Stimulated activated CD8-positive, alpha-beta memory T cell treated with anti-CD3 and anti-CD28 coated beads, Interleukin-15, amount 100 ng/mL, for 24 hours (primary cell): Measurements from ENCODE around the gene FRMD3.

ENCODE experiments used
- DNase-seq: peaks from one replicate; pipeline ENCODE4 v3.0.0-alpha.2; 2020; ENCODE audit warnings: low read depth

FRMD3 gene

DNA sequence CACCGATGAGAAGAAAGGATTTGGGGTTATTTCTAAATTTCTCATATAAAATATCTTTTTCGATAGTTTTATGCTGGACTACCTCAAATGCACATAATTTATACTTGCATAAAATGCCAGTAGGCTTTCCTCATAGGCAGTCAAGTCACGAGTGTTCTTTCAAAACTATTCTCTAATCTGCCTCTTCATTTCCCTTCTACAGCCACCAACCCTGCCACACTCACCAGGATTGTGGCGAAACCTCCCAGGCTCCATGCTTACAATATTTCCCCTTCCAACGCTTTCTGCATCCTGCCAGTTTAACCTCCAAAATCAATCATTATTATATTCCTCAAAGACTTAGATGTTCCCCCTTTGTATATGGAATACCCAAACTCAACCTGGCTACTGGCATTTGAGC lies 65.4 kb downstream of the FRMD3 start:
- DNase-seq: no peak

DNA sequence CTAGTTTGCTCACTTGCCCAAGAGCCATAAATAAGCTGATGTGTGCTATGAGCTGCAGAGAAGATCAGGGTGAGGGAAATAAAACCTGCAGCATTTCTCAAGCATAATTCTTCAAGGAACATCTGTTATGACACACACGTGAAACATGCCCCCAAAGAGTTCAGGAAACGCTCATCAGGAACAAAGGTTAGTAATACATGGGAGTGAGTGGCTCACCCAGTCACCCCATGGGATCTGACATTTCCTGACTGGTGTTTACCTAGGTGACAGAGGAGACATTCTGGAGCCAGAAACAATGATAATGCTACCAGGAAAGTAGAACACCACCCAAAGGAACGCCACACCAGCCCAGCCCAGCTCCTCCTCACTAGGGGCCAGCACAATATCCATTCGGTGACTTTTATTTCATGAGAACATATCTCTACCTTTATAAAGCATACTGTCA lies 66.0 kb downstream of the FRMD3 start:
- DNase-seq: no peak

DNA sequence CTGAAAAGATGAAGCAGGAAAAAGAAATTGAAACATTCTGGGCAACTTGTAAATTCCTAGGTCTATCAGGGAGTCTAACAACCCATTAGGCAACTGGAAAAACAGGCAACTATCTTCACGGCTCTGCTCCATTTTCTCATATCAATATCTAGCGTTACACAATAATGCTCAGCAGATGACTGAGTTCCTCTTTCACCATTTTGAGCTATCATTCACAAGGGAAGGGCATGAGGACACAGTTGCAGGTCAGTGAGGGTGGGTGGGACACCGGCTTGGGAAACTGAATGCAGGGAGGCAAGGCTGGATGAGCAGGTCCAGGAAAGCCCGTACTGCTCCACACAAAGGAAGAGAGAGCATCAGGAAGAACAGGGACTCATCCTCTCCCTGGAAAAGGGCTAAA lies 67.0 kb downstream of the FRMD3 start:
- no peak for DNase-seq

DNA sequence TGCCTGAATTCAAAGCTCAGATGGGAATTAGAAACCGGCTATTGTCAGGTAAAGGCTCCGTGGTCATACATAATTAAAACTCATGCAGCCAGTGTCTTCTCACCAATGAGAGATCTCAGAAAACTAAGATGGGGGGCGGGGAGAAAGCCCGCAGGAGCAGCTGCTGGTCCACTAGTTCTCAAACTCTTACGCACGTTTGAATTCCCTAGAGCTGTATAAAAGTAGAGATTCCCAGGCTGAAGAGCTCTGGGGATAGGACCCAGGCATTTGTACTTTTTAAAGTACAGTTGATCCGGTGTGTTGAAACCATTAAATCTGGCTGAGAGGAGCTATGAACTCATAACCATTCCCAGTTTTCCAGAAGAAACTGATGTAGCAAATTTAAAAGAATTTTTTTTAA lies 68.5 kb downstream of the FRMD3 start:
- no peak for DNase-seq

DNA sequence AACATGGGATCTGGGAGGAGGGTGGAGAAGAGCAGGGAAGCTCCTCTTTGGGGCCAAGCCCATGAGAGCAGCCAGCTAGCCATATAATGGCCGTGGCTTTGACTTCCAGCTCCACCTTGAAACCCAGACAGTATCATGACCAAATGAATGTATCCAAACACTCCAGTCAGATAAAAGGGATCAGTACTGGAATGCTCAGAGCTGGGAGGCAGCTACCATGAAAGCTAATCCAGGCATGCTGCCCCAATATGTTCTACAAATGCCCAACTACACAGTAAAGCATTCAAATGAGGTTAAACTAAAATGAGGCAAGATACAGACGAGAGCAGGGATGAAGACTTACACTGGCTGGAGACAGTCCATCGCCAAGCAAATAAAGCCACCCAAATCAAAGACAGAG lies 69.4 kb downstream of the FRMD3 start:
- no peak for DNase-seq

DNA sequence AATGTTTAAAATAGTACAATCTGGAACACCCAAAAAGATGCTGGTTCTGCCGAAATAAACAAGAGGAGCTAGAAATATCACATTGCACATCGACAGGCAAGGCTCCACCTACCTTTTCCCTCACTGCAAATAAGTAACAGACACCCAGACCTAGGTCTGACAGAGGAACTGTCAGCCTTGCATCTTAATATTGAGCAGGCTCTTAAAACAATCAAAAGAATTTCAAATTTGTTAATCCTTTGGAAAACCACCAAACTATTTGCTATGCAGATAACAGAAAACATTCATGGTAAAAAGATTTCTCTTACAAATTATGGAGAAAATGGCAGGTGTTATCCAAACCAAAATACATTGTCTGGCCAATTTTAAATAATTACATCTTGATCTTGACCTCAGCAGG lies 71.3 kb downstream of the FRMD3 start:
- DNase-seq: no peak

DNA sequence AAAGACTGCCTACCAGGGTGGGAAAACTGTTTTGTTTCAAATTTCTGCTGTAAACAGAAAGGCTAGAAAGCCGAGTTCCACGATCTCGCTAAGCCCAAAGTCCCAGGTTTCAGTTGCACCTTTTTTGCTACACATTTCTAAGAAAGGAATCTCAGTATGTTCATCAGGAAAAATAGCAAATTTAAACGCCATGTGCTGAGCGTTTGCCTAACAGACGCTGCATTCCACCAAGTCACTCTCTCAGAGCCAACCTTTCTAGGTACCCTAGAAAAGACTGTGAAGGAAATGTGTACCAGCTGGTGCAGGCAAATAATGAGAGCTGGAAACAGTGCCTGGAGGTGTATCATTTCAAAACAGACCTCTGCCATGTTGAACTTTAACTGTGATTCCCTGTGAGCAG lies 71.8 kb downstream of the FRMD3 start:
- no peak for DNase-seq

DNA sequence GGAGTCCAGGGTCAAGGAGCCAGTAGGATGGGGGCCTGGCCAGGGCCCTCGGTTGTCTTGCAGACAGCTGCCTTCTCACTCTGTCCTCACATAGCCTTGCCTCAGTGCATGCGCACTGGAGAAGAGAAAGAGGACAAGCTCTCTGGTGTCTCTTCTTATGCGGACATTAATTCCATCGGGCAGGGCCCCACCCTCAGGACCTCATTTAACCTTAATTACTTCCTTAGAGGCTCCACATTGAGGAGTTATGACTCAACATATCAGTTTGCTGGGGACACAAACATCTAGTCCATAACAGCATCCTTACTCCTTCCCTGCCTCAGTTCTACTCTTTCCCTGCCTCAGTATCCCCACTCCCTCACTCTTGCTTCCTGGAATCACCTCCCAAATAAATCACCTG lies 78.4 kb downstream of the FRMD3 start:
- DNase-seq: no peak

DNA sequence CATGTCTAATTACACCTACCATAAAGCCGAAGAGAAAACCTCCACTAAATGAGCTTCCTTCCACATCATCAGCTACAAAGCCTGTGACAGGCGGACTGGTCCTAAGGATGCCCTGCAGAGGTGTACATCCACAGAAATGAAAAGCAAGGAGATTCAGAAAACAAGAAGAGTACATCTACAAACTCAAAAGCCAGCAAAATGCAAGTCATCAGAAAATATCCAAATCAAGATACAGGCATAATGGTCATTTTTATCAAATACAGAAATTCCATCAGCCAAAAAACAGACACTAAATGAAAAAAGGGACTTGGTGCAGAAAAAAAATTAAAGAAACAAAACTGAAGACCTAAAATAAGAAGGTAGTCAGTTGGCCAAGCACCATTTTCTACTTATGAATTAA lies 79.7 kb downstream of the FRMD3 start:
- no peak for DNase-seq

DNA sequence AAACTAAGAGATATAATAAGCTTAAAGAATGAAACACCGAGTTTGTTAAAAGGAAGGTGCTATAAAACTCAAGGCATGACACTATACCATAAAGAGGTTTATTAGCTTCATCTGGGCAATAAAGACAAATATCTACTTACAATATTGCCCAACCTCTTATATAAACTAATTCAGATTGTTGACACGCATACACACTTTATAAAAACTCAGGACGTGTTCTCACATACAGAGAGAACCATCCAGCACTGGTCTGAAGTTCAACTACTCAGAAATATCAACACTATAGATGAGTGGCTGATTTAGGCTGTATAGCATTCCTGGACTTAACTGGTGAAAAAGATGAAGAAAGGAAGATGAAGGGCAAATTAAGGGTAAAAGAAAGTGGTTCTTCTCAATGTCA lies 81.2 kb downstream of the FRMD3 start:
- DNase-seq: no peak

DNA sequence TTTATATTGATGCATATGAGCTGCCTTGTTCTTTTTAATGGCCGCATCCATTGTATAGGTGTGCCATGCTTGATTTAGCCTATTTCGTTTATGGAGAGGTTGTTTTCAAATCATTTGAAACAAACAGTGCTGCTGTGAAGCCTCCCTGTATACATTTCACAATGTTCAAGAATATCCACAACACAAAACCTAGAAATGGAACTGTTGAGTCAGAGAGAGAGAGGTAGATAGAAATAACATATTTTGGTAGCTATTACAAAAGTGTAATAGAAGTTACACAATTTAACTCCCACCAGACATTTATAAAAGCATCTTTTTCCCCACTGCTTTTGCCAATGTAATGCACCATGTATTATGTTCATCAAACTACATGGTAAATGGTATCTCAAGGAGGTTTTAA lies 82.0 kb downstream of the FRMD3 start:
- no peak for DNase-seq

DNA sequence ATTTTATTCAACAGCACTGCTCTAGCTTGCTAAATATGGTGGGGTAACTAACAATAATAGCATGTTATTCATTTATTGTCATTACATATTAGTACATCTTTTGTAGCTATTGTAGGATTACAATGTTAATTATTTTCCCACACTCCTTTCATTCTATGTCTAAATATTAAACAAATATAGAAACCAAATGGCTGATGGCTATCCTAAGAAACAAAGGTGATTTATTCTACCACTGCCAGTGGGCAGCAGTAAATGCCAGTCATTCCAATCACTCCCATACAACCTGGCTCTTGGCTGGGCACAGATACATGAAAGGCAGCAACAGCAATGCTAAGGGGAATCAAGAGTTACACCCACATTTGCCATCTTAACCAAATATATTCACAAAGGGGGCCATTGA lies 84.1 kb downstream of the FRMD3 start:
- no peak for DNase-seq

DNA sequence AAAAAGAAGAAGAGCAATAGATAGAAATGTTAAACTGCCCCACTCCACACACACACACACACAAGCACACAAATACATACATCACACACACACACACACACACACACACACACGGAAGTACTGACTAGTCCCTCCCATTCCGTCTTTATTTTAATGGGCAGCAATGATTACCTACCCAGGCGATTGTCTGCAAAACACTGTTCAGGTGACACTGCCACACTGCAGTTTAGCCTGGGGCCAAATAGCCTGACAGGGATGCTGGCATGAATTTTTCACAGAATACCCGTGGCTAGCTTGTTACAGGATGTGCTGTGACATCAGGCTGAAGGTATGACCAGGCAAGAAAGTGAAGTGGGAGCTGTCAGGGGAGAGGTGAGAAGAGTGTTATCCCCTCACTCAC lies 86.9 kb downstream of the FRMD3 start:
- no peak for DNase-seq

DNA sequence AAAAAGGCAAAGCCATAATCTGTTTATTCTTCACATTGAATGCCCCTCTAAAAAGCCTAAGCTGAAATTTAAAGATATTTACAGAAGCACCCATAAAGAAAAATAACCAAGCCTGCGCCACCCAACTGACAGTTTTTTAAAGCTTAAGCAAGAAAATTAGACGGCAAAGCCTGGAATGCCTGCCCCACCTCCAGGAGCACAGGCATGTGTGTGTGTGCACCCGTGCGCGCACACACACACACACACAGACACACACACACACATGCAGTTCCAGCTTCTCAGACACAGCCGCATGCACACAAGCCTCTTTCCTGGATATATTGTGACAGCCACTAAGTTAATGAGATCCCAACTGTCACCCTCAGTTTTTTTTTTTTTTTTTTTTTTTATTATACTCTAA lies 88.2 kb downstream of the FRMD3 start:
- no peak for DNase-seq

DNA sequence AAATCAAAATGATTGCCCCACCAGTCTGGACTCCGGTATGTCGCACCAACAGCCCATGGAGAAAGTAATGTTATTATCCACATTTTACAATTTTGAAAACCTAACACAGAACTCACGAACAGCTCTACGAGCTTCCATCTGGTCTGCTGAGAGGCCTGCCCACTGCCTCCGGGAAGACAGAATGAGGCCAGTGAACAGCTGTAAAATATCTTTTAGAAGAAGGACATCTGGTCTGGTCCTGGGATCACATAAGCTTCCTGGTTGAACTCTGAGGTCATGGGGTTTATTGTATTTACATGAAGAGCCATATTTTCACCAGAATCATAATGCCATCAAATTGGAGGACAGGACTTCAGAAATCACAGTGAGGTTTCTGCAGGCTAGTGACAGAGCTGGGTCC lies 89.0 kb downstream of the FRMD3 start:
- DNase-seq: no peak

DNA sequence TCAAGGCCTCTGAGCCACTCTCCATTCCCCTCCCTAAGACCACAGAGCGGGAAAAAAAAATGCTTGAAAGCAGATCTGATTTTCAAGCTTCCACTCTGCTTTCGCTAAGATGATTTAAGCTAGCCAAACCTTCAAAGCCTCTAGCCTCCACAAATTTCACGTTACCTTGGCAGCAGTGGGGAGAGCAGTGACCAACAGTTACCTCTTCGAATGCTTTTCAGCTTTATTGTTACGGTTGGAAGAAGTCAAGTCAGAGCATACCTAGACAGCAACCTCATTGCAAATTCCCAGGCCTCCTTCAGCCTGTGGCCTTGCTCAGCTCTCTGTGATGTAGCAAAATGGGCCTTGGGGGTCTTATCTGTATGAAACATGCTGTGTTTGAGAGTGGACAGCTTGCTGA lies 89.6 kb downstream of the FRMD3 start:
- no peak for DNase-seq

DNA sequence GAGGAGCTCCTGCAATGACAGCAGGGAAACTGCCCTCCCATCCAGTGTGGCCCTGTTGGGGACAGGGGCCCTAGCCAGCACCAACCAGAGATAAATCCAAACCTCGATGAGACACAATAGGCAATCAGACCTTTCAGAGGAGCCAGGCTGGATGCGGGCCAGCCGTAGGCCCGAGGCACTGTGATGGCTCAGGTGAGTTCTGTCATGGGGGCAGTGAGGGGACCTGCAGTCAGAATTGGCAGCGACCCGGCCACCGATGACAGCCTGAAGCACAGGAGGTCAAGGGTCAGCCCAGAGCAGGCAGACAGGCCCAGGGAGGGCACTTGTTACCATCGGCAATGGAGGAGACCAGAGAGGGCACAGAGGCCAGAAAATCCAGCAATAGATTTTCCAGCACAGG lies 90.8 kb downstream of the FRMD3 start:
- no peak for DNase-seq

DNA sequence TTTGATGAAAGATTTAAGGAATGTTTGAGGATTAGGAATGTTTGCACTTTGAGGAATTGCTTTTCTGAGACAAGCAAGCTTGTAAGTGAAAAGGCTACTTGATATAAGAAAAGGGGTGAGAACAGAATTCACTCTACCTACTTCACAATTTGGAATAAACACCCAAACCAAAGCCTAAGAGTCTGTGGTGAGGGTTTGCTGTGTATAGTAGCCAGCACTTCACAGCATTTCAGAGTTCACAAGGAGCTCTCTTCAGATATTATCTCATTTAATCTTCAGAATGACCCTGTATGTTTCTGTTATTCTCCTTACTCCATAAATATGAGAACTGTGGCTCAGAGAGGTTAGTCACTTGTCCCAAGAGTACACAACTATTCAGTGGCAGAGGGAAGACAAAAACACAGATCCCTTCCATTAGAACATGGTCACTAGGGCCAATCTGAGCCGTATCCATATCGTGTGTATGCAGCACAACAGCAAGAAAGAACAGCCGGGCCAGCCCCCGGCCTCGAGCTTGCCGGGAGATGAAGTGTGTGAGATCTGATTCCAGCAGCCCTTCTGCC lies 92.4 kb downstream of the FRMD3 start:
- no peak for DNase-seq

DNA sequence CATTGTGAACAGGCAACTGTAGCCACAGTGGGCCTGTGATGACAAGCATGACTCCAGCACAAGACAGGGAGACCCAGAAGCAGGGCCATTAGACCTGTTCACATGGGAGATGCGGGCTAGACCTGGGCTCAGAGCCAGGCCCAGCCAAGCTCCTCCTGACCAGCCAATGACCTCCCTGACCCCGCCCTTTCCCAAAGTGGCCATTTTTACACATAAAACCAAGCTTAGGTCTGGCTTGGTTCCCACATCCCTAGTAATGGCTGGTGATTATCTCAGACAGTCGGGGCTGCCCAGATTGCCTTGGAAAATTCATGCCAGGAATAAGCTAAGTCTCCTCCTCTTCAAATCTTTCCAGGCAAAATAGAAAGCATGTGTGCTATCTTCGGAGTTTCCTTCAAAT lies 94.1 kb downstream of the FRMD3 start:
- no peak for DNase-seq

DNA sequence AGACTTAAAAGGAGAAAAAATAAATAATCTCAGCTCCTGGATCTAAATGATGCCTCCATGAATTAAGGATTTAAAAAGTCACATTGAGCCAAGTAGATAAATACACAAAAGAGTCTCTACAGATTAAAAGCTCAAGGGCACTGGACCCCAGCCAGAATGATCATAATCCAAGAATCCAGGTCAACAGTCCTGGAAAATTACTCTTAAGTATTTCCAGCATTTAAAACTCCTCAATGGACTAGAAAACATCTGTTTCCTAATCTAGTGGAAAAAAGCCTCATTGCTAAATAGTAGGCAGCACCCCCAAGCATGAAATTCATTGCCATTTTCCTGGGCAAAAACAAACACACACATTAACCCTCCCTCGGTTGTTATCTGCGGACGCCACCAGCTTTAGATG lies 96.8 kb downstream of the FRMD3 start:
- no peak for DNase-seq

DNA sequence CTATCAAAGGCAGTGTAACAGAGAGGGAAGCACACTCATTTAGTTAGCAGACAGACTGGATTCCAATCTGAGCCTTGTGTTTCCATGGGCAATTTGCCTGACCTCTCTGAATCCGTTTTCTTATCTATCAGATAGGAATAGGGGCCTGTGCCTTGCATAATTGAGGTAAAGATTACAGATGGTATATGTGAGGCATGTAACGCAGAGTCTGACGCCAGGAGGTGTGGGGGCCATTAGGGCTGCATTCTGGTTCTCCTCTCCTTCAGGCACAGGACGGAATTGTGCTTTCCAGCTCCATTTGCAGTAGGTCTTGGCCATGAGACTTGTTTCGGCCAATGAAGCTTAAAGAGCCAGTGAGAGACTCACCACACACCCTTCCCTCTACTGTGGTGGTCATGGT lies 97.6 kb downstream of the FRMD3 start:
- DNase-seq: no peak

DNA sequence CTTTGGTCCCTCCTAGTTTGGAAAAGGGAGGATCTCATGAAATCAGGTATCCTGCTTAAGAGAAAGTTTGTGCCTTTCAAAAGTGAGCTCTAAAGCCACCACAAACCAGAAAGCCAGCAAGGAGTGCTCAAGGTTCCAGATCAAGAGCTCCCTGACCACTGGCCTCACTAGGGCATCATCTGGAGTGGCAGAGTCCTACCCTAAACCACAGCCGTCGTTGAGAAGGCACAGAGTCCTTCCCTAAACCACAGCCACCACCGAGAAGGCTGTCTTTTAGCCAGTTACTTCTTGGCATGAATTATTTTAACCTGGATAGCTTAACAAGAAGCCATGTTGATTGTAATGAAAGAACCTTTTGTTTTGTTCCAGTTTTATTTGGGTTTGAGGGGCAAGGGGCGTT lies 102.9 kb downstream of the FRMD3 start:
- DNase-seq: no peak

DNA sequence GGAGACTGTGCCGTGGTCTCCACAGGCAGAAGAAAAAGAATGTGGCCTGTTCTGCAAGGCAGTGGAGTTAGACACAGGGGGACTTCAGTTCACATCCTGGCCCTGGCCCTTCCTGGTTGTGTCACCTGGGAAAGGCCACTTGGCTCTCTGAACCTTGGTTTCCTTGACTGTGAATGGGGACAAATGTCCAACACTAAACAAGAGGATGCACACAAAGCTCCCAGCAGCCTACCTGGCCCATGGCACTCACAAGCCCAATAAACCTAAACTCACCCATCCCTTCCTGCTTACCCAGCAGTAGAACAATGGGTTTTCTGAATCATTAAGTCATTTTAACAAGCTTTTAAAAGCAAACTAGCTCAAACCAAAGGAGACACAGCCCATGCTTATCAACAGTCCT lies 103.9 kb downstream of the FRMD3 start:
- DNase-seq: no peak

DNA sequence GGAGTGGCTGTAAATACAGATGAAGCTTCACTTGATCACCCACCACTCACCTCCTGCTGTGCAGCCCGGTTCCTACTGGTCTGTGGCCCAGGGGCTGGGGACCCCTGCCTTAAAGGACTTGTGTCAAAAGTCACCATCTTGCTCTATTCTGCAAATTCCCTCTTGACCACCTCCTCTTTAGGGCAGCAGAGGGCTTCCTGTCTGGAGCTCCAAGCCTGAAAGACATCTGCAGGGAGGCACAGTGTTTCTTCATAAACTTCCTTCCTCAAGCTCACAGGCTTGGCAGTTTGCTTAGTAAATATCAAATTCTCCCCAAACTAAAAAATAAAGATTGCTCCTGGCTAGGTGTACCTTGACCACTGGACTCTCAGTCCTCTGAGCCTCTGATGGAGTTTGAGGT lies 104.4 kb downstream of the FRMD3 start:
- DNase-seq: no peak

DNA sequence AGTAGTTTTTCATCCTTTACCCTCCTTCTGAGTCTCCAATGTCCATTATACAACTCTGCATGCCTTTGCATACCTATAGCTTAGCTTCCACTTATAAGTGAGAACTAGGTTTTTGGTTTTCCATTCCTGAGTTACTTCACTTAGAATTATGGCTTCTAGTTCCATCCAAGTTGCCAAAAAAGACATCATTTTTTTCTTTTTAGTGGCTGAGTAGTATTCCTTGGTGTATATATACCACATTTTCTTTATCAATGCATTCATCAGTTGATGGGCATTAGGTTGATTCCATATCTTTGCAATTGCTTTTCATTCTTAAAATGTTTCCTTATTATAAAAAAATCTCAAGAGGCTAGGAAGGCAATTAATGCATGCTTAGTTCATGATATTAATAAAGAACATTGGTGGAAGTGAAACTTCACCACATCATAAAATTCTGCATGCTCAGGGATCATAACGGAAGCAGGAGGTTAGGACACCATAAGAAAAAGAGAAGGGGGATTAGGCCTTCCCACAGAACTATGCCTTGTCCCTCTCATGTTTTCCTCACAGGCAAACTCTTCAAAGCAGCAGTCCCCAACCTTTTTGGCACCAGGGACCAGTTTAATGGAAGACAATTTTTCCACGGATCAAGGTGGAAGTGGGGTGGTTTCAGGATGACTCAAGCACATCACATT lies 105.2 kb downstream of the FRMD3 start:
- no peak for DNase-seq
